Stimulated activated CD8-positive, alpha-beta memory T cell treated with anti-CD3 and anti-CD28 coated beads, Interleukin-2, amount 100 ng/mL, for 1 hour (primary cell): ENCODE measurements around the gene LARP1B.
"Not testable (repeated sequence)": the region's sequence is repeated elsewhere in the genome, so short reads cannot be mapped to it uniquely, and the experiment has no call there.

ENCODE experiments used
- DNase-seq, 2 donors: peaks; one replicate each; pipeline ENCODE4 v3.0.0-alpha.2; 2020; ENCODE audit warnings: low read depth in 2 of 2

Gene LARP1B

GRCh38 chr4:128060699-128061565, at the start of gene LARP1B:
TSS of gene LARP1B (plus strand) at chr4:128061312. CDS start at chr4:128074952, 13,640 bp downstream.
- peak; percentile 85 to 90 for DNase-seq

DNA sequence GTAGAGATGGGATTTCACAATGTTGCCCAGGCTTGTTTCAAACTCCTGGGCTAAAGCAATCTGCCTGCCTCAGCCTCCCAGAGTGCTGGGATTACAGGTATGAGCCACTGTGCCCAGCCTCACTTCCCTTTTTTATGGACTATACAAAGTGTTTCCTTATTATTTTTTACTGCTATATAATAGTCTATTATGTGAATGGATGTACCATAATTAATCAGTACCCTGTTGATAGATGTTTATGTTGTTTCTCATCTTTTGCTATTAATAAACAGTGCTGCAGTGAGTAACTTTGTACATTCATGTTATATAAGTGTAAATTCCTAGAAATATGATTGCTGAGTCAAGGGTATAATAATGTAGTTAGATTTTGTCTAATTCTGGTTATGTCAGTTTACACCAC, 35.8 kb upstream of the LARP1B start:
- no peak for DNase-seq

GRCh38 chr4:128029907-128030306, 31.2 kb upstream of the LARP1B start:
- no peak for DNase-seq

- DNase-seq = no peak
Observed at GRCh38 chr4:128031756-128032384, 29.2 kb upstream of the LARP1B start.

DNA sequence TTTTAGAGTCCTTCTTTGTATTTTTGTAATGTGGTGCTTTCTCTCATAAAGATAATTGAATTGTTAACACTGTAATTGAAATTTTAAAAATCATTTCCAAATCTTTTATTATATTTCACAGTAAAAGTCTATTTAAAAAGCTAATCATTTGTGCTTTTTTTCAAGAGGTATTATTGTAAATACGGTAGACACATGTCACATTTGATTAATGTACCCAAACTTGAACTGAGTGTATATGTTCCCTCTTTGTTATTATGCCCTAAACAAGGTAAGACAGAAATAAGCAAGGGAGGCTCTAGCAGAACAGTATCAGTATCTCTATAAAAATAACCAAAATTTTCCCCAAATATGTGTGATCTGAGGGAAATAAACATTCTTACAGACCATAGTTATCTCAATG, 21.5 kb upstream of the LARP1B start:
- DNase-seq = no peak

GRCh38 chr4:128047019-128047418, 14.1 kb upstream of the LARP1B start:
- DNase-seq = not testable (repeated sequence)

- not testable (repeated sequence) for DNase-seq
Observed at GRCh38 chr4:128047514-128047913, 13.6 kb upstream of the LARP1B start.

- DNase-seq = not testable (repeated sequence)
Observed at GRCh38 chr4:128051229-128051628, 9.9 kb upstream of the LARP1B start.

GRCh38 chr4:128054907-128055306, 6.2 kb upstream of the LARP1B start:
- DNase-seq = not testable (repeated sequence)

- DNase-seq = not testable (repeated sequence)
Observed at GRCh38 chr4:128055441-128056206, 5.5 kb upstream of the LARP1B start.

DNA sequence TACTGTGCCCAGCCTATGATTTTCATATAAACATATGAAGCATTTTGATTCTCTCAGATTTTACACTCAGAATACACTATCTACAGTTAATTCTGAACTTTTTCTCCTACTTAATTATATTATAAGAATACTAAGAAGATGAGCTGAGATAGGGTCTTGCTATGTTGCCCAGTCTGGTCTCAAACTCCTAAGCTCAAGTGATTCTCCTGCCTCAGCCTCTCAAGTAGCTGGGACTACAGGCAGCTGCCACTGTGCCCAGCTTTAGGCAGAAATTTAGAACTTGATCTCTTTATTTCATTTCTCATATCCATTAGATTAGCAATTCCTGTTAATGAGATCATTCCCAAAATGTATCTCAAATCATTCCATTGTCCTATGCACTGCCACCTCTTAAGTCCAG, 4.7 kb upstream of the LARP1B start:
- no peak for DNase-seq

DNA sequence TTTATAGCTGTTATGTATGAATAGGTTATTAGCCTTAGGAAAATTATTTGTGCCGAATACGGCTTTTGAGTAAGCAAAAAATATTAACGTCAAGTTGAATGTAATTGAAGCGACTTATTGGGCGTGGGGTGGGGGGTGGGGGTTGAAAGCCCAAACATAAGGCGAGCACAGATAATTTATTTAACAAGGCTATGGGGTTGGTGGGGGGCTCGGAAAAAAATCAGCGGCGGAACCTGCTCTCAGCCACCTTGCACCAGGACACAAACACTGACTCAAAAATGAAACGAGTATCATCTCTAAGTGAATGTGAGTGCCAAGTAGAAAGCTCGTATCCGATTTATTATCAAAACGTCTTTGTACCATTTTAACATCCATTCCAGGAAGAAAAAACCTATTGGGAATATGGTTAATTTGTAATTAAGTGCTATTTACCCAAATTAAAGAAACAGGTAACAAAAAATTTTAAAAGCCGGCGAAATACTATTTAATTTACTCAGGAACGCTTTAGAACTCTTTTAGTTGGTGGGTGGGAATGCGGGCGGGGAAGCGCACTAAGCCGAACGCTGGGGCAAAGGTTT, 902 bp upstream of the LARP1B start:
- DNase-seq = no peak

- peak; percentile 11 to 39 for DNase-seq
Observed at GRCh38 chr4:128061566-128062536, 739 bp downstream of the LARP1B start.

DNA sequence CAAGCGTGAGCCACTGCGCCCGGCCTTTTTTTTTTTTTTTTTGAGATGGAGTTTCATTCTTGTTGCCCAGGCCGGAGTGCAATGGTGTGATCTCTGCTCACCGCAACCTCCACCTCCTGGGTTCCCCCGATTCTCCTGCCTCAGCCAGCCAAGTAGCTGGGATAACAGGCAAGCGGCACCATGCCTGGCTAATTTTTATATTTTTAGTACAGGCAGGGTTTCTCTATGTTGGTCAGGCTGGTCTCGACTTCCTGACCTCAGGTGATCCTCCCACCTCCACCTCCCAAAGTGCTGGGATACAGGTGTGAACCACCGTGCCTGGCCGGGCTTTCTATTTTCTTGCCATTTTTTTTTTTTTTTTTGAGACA, 5.3 kb downstream of the LARP1B start:
- not testable (repeated sequence) for DNase-seq

- no peak for DNase-seq
Observed at GRCh38 chr4:128068918-128069317, 7.8 kb downstream of the LARP1B start.

GRCh38 chr4:128076464-128076863, 15.4 kb downstream of the LARP1B start:
- no peak for DNase-seq

DNA sequence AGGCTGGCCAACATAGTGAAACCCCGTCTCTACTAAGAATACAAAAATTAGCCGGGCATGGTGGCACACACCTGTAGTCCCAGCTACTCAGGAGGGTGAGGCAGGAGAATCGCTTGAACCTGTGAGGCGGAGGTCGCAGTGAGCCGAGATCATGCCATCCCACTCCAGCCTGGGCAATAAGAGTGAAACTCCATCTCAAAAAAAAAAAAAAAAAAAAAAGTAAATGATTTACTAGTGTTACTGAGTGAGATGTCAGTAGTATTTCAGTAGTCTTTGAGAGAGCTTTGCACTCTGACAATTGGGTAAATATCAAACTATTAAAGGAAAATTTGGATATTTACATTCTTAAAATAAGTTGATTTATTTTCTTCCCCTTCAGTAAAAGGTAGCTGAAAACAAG, 34.2 kb downstream of the LARP1B start:
- not testable (repeated sequence) for DNase-seq

DNA sequence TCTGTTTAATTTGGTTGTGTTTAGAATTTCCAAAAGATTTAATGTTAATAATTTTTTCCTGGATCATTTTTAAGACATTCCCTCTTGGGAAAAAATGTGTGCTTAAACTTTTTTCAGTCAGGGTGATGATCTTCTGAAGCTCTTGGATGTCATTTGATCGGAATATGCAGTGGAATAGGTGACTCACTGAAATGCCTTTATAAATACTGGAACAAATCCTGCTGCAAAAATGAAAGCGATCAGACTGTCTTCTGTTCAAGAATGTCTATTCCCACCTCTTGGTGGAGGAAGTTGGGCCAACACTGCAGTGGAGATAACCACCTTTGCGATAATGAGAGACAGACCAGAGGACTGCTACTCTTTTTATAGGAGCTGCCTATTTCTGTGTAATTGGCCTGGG, 46.7 kb downstream of the LARP1B start:
- no peak for DNase-seq

GRCh38 chr4:128123036-128123435, 61.9 kb downstream of the LARP1B start:
- no peak for DNase-seq

DNA sequence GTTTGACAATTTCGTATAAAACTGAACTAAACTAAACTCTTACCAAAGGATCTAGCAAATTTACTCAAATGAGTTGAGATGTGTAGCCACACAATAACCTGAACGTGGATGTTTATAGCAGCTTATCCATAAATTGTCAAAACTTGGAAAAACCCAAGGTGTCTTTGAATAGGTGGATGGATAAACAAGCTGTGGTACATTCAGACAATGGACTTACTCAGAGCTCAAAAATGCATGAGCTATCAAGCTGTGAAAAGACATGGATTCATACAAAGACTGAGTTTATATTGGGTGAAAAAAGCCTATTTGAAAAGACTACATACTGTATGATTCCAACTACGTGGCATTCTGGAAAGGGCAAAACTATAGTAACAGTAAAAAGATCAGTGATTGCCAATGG, 69.5 kb downstream of the LARP1B start:
- no peak for DNase-seq

DNA sequence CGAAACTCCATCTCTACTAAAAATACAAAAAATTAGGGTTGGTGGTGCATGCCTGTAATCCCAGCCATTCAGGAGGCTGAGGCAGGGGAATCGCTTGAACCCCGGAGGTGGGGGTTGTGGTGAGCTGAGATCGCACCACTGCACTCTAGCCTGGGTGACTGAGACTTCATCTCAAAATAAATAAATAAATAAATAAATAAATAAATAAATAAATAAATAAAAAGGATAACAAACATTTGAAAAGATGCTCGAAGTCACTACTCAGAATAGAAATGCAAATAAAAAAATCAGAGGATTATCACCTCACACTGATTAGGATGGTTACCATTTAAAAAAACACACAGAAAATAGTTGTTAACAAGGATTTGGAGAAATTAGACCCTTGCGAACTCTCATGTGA, 73.8 kb downstream of the LARP1B start:
- DNase-seq = no peak
